Measurements from ENCODE around the gene CLNS1A.

DNA sequence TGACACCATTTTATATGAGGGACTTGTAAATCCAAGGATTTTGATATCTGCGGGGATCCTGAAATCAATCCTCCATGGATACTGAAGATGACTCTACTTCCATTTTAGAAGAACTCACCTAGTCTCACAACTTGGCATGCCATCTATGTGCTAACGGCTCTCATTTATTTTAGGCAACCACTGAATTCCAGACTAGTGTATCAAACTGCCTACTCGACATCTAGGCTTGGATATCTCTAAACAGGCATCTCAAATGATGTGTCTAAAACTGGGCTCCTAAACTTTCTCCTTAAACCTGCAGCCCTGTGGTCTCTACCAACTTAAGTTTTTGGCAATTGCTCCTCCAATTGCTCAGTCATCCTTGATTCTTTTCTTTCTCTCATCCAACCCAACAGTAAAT is 31.2 kb upstream of the CLNS1A start:
- TF ChIP-seq, protein P1, sequence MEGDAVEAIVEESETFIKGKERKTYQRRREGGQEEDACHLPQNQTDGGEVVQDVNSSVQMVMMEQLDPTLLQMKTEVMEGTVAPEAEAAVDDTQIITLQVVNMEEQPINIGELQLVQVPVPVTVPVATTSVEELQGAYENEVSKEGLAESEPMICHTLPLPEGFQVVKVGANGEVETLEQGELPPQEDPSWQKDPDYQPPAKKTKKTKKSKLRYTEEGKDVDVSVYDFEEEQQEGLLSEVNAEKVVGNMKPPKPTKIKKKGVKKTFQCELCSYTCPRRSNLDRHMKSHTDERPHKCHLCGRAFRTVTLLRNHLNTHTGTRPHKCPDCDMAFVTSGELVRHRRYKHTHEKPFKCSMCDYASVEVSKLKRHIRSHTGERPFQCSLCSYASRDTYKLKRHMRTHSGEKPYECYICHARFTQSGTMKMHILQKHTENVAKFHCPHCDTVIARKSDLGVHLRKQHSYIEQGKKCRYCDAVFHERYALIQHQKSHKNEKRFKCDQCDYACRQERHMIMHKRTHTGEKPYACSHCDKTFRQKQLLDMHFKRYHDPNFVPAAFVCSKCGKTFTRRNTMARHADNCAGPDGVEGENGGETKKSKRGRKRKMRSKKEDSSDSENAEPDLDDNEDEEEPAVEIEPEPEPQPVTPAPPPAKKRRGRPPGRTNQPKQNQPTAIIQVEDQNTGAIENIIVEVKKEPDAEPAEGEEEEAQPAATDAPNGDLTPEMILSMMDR (IDR thresholded peaks at IDR 0.05), result no peak
- TF ChIP-seq POLR2A (IDR thresholded peaks at IDR 0.05), result no peak
